ENCODE data around the gene ACSS1. TPM values are rescaled to one million over a fixed set of nuclear protein-coding genes. Genes with fewer than 3 reads are reported as not detected.
"Not testable (repeated sequence)": the region's sequence is repeated elsewhere in the genome, so short reads cannot be mapped to it uniquely, and the experiment has no call there.

Gene ACSS1
- total RNA-seq, 1 donor from 2014 or later: 13.5 TPM

- no peak for DNase-seq
- no peak overlapping the region for H3K27ac Mint-ChIP-seq
- no peaks in the 10 kb centered on the region for H3K9me3 Mint-ChIP-seq
- no peaks in the 10 kb centered on the region for H3K4me1 Mint-ChIP-seq
- H3K36me3 Mint-ChIP-seq (ENCODE audit: low read depth): peaks cover 15% of the 10 kb centered on the region
- H3K27me3 Mint-ChIP-seq: no peaks in the 10 kb centered on the region
- intact Hi-C loops (cut with micrococcal nuclease): no loop called here
- no peak overlapping the region for H3K4me3 Mint-ChIP-seq
Observed at GRCh38 chr20:25005661-25006060, 52.3 kb downstream of the ACSS1 start.

- H3K4me1 Mint-ChIP-seq: peaks cover 3% of the 10 kb centered on the region
- H3K36me3 Mint-ChIP-seq (ENCODE audit: low read depth): peaks cover 15% of the 10 kb centered on the region
- intact Hi-C loops (cut with micrococcal nuclease): no loop called here
- H3K9me3 Mint-ChIP-seq: no peaks in the 10 kb centered on the region
- H3K27ac Mint-ChIP-seq: no peak overlapping the region
- DNase-seq: no peak
- H3K27me3 Mint-ChIP-seq: no peaks in the 10 kb centered on the region
- H3K4me3 Mint-ChIP-seq: no peak overlapping the region
Observed at GRCh38 chr20:25005220-25005619, 52.7 kb downstream of the ACSS1 start.

- no peak overlapping the region for H3K27ac Mint-ChIP-seq
- H3K9me3 Mint-ChIP-seq: no peaks in the 10 kb centered on the region
- H3K4me3 Mint-ChIP-seq: no peak overlapping the region
- peaks cover 15% of the 10 kb centered on the region for H3K36me3 Mint-ChIP-seq (ENCODE audit: low read depth)
- intact Hi-C loops (cut with micrococcal nuclease): no loop called here
- H3K27me3 Mint-ChIP-seq: peaks cover 11% of the 10 kb centered on the region
- peaks cover 6% of the 10 kb centered on the region for H3K4me1 Mint-ChIP-seq
- DNase-seq: no peak
Observed at GRCh38 chr20:25003002-25003401, 54.9 kb downstream of the ACSS1 start.

- H3K4me1 Mint-ChIP-seq; H3K36me3 Mint-ChIP-seq (ENCODE audit: low read depth); H3K9me3 Mint-ChIP-seq; intact Hi-C loops (cut with micrococcal nuclease); DNase-seq; H3K4me3 Mint-ChIP-seq; H3K27ac Mint-ChIP-seq: not testable (repeated sequence)
- H3K27me3 Mint-ChIP-seq: peaks cover 23% of the 10 kb centered on the region
Observed at GRCh38 chr20:25001323-25001722, 56.6 kb downstream of the ACSS1 start.

- Mint-ChIP-seq H3K4me1 (peaks cover 6% of the 10 kb centered on the region), H3K27ac (peak overlapping the region; percentile 62), H3K36me3 (ENCODE audit: low read depth) (peaks cover 8% of the 10 kb centered on the region), H3K4me3 (no peak overlapping the region), H3K9me3 (no peaks in the 10 kb centered on the region), H3K27me3 (peaks cover 27% of the 10 kb centered on the region)
- intact Hi-C loops (cut with micrococcal nuclease): no loop called here
- DNase-seq: no peak
Observed at GRCh38 chr20:25000268-25000801, 57.6 kb downstream of the ACSS1 start.

GRCh38 chr20:24999568-24999967 lies 58.4 kb downstream of the ACSS1 start:
- intact Hi-C loops (cut with micrococcal nuclease): no loop called here
- Mint-ChIP-seq H3K27ac (no peak overlapping the region), H3K9me3 (no peaks in the 10 kb centered on the region), H3K36me3 (ENCODE audit: low read depth) (peaks cover 8% of the 10 kb centered on the region), H3K4me3 (no peak overlapping the region), H3K27me3 (peaks cover 31% of the 10 kb centered on the region), H3K4me1 (peaks cover 9% of the 10 kb centered on the region)
- DNase-seq: no peak

GRCh38 chr20:24998631-24999445 lies 59.1 kb downstream of the ACSS1 start:
- no peak for DNase-seq
- Mint-ChIP-seq H3K36me3 (ENCODE audit: low read depth) (peaks cover 8% of the 10 kb centered on the region), H3K4me3 (no peak overlapping the region), H3K27ac (no peak overlapping the region), H3K27me3 (peaks cover 31% of the 10 kb centered on the region), H3K4me1 (peaks cover 13% of the 10 kb centered on the region), H3K9me3 (no peaks in the 10 kb centered on the region)
- intact Hi-C loops (cut with micrococcal nuclease): no loop called here

GRCh38 chr20:24998121-24998520 lies 59.8 kb downstream of the ACSS1 start:
- Mint-ChIP-seq H3K9me3 (no peaks in the 10 kb centered on the region), H3K36me3 (ENCODE audit: low read depth) (peaks cover 8% of the 10 kb centered on the region), H3K4me1 (peaks cover 15% of the 10 kb centered on the region), H3K27ac (no peak overlapping the region), H3K4me3 (no peak overlapping the region), H3K27me3 (peaks cover 31% of the 10 kb centered on the region)
- DNase-seq: no peak
- intact Hi-C loops (cut with micrococcal nuclease): no loop called here

- Mint-ChIP-seq H3K27me3 (peaks cover 31% of the 10 kb centered on the region), H3K27ac (no peak overlapping the region), H3K4me1 (peaks cover 23% of the 10 kb centered on the region), H3K36me3 (ENCODE audit: low read depth) (peaks cover 3% of the 10 kb centered on the region), H3K4me3 (no peak overlapping the region), H3K9me3 (no peaks in the 10 kb centered on the region)
- intact Hi-C loops (cut with micrococcal nuclease): no loop called here
- no peak for DNase-seq
Observed at GRCh38 chr20:24996449-24997377, 61.2 kb downstream of the ACSS1 start.

GRCh38 chr20:24995741-24996448 lies 62.0 kb downstream of the ACSS1 start:
- Mint-ChIP-seq H3K36me3 (ENCODE audit: low read depth) (peaks cover 7% of the 10 kb centered on the region), H3K4me1 (peaks cover 31% of the 10 kb centered on the region), H3K9me3 (no peaks in the 10 kb centered on the region), H3K27me3 (peaks cover 31% of the 10 kb centered on the region), H3K27ac (no peak overlapping the region), H3K4me3 (no peak overlapping the region)
- intact Hi-C loops (cut with micrococcal nuclease): loop anchor here (1.0 to 2.0 kb wide), 2 partner anchors 69 to 403 kb away; no protein-coding TSS in a partner anchor
- no peak for DNase-seq

- Mint-ChIP-seq H3K27ac (no peak overlapping the region), H3K27me3 (peaks cover 29% of the 10 kb centered on the region), H3K4me3 (no peak overlapping the region), H3K4me1 (peaks cover 37% of the 10 kb centered on the region), H3K36me3 (ENCODE audit: low read depth) (peaks cover 13% of the 10 kb centered on the region), H3K9me3 (no peaks in the 10 kb centered on the region)
- peak; percentile 94 for DNase-seq
- intact Hi-C loops (cut with micrococcal nuclease): loop anchor here (1.0 to 5.0 kb wide), 5 partner anchors 71 to 404 kb away; no protein-coding TSS in a partner anchor
Observed at GRCh38 chr20:24994470-24995368, 63.2 kb downstream of the ACSS1 start.

GRCh38 chr20:24994186-24994465 lies 63.8 kb downstream of the ACSS1 start:
- Mint-ChIP-seq H3K27ac (peak overlapping the region; percentile 5), H3K4me3 (peak overlapping the region; percentile 59), H3K27me3 (peaks cover 29% of the 10 kb centered on the region), H3K9me3 (no peaks in the 10 kb centered on the region), H3K36me3 (ENCODE audit: low read depth) (peaks cover 19% of the 10 kb centered on the region), H3K4me1 (peaks cover 39% of the 10 kb centered on the region)
- DNase-seq: no peak
- intact Hi-C loops (cut with micrococcal nuclease): loop anchor here (1.0 to 5.0 kb wide), 4 partner anchors 168 to 405 kb away; no protein-coding TSS in a partner anchor

Data from activated CD4-positive, alpha-beta T cell treated with anti-CD3 and anti-CD28 coated beads, Interleukin-2, amount 10 ng/mL, durations not matched to agents 24 days and 14 days (primary cell).